Neuron (in vitro differentiated cells): ENCODE data around the gene ST13.
"Not testable (repeated sequence)": the region's sequence is repeated elsewhere in the genome, so short reads cannot be mapped to it uniquely, and the experiment has no call there.

ENCODE experiments used
- H2AFZ ChIP-seq: one replicate; pipeline ENCODE4 v1.6.1; 2013; ENCODE audit warnings: low read depth, mild to moderate bottlenecking, inconsistent platforms, low read length, moderate library complexity
- H3K27me3 ChIP-seq: one replicate; pipeline ENCODE4 v1.6.1; 2013; ENCODE audit warnings: low read length; ENCODE audit not compliant: insufficient read depth
- H3K36me3 ChIP-seq: one replicate; pipeline ENCODE4 v1.6.1; 2013; ENCODE audit warnings: low read length; ENCODE audit not compliant: insufficient read depth
- H3K4me1 ChIP-seq: one replicate; pipeline ENCODE4 v1.6.1; 2013; ENCODE audit warnings: low read length; ENCODE audit not compliant: insufficient read depth
- H3K4me3 ChIP-seq: 2 replicates; pipeline ENCODE4 v1.5.1; 2013; ENCODE audit warnings: mild to moderate bottlenecking, low read length, moderate library complexity
- H3K9me3 ChIP-seq: one replicate; pipeline ENCODE4 v1.6.1; 2013; ENCODE audit warnings: low read length

Gene ST13

GRCh38 chr22:40862537-40862936 lies 6.1 kb upstream of the ST13 start:
- Histone ChIP-seq H3K4me3 (no peak overlapping the region), H3K36me3 (peaks cover 24% of the 10 kb centered on the region), H3K27me3 (no peaks in the 10 kb centered on the region), H2AFZ (no peak overlapping the region), H3K4me1 (peaks cover 8% of the 10 kb centered on the region), H3K9me3 (no peaks in the 10 kb centered on the region)

GRCh38 chr22:40862013-40862412 lies 5.6 kb upstream of the ST13 start, which contains the start of gene DNAJB7:
Gene DNAJB7 (minus strand): TSS chr22:40862113. CDS start chr22:40861994, 119 bp downstream.
- Histone ChIP-seq H2AFZ (no peak within 1 kb of the TSS), H3K4me1 (peaks cover 8% of the 10 kb centered on the region), H3K36me3 (peaks cover 24% of the 10 kb centered on the region), H3K4me3 (no peak within 1 kb of the TSS), H3K27me3 (no peaks in the 10 kb centered on the region), H3K9me3 (no peaks in the 10 kb centered on the region)

GRCh38 chr22:40857309-40857855 lies 943 bp upstream of the ST13 start:
- Histone ChIP-seq H3K4me1 (peaks cover 32% of the 10 kb centered on the region), H3K9me3 (no peaks in the 10 kb centered on the region), H3K27me3 (no peaks in the 10 kb centered on the region), H3K4me3 (peak overlapping the region; percentile 98), H2AFZ (peak overlapping the region; percentile 69), H3K36me3 (peaks cover 24% of the 10 kb centered on the region)

GRCh38 chr22:40855979-40856512 lies 393 bp downstream of the ST13 start:
- Histone ChIP-seq H3K9me3 (no peaks in the 10 kb centered on the region), H3K36me3 (peaks cover 16% of the 10 kb centered on the region), H3K4me1 (peaks cover 32% of the 10 kb centered on the region), H3K4me3 (peak overlapping the region; percentile 98), H2AFZ (peak overlapping the region; percentile 71), H3K27me3 (no peaks in the 10 kb centered on the region)

- Histone ChIP-seq H3K27me3 (no peaks in the 10 kb centered on the region), H3K4me3 (peak overlapping the region; percentile 98), H3K9me3 (no peaks in the 10 kb centered on the region), H2AFZ (no peak overlapping the region), H3K4me1 (peaks cover 32% of the 10 kb centered on the region), H3K36me3 (peaks cover 16% of the 10 kb centered on the region)
These were observed 1.1 kb downstream of the ST13 start for GRCh38 chr22:40855071-40855978.

DNA sequence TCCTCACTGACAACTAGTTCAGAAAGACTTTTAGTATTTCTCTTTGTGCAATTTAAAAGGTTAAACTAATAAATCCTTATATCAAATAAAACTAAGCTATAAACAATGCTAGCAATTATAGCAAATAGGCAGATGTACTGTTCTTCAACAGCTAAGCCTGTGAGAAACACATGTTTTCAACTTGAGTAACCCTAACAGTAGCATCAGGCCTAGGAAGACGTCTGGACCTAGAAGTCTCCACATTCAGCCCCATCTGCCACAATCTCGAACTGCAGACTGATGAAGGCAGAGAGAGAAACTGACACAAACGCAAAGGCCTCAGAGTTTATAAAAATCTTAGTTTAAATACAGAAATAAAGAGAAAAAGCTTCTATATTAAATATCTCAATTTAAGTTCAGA lies 2.5 kb downstream of the ST13 start:
- Histone ChIP-seq H2AFZ (no peak overlapping the region), H3K27me3 (no peaks in the 10 kb centered on the region), H3K4me3 (peak overlapping the region; percentile 5), H3K36me3 (peaks cover 30% of the 10 kb centered on the region), H3K4me1 (peaks cover 32% of the 10 kb centered on the region), H3K9me3 (no peaks in the 10 kb centered on the region)

GRCh38 chr22:40853333-40853732 lies 3.1 kb downstream of the ST13 start:
- H2AFZ ChIP-seq = no peak overlapping the region
- peak overlapping the region; percentile 5 for H3K4me3 ChIP-seq
- no peaks in the 10 kb centered on the region for H3K27me3 ChIP-seq
- no peaks in the 10 kb centered on the region for H3K9me3 ChIP-seq
- H3K4me1 ChIP-seq = peaks cover 32% of the 10 kb centered on the region
- peaks cover 36% of the 10 kb centered on the region for H3K36me3 ChIP-seq

DNA sequence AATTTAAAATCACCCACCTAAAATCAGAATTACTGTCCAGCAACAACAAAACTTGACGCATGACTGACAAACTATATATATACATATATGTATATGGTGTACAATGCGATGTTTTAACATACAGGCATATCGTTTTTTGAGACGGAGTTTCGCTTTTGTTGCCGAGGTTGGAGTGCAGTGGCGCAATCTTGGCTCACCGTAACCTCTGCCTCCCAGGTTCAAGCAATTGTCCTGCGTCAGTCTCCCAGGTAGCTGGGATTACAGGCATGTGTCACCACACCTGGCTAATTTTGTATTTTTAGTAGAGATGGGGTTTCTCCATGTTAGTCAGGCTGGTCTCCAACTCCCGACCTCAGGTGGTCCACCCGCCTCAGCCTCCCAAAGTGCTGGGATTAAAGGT lies 10.6 kb downstream of the ST13 start:
- H3K4me1 ChIP-seq, H2AFZ ChIP-seq, H3K27me3 ChIP-seq, H3K9me3 ChIP-seq, H3K4me3 ChIP-seq: not testable (repeated sequence)
- peaks cover 96% of the 10 kb centered on the region for H3K36me3 ChIP-seq

GRCh38 chr22:40844951-40845350 lies 11.5 kb downstream of the ST13 start:
- no peak overlapping the region for H3K4me3 ChIP-seq
- H3K27me3 ChIP-seq = no peaks in the 10 kb centered on the region
- H3K36me3 ChIP-seq = peaks cover 96% of the 10 kb centered on the region
- H2AFZ ChIP-seq = no peak overlapping the region
- H3K9me3 ChIP-seq = no peaks in the 10 kb centered on the region
- no peaks in the 10 kb centered on the region for H3K4me1 ChIP-seq

GRCh38 chr22:40838486-40838885 lies 18.0 kb downstream of the ST13 start:
- H3K9me3 ChIP-seq = no peaks in the 10 kb centered on the region
- H3K4me3 ChIP-seq = no peak overlapping the region
- no peaks in the 10 kb centered on the region for H3K27me3 ChIP-seq
- no peaks in the 10 kb centered on the region for H3K4me1 ChIP-seq
- H3K36me3 ChIP-seq = peaks cover 88% of the 10 kb centered on the region
- no peak overlapping the region for H2AFZ ChIP-seq

DNA sequence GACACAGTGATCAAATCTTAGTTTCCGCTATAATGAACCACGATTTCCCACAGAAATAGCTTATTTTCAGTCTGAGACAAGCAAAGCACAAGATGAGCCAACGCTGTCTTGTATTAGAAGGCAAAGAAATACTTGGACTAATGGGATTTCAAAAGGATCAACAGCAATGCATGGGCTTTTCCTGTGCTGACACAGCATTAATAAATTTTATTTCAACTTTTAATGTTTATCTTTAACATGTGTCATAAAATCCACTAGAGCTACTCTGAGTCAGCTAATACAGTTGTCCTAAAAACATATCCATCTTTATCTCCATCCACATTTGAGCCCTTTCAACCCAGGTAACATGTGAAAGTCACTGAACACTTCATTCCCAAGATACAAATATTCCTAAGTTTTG lies 21.8 kb downstream of the ST13 start:
- H3K4me3 ChIP-seq = no peak overlapping the region
- no peaks in the 10 kb centered on the region for H3K27me3 ChIP-seq
- H3K4me1 ChIP-seq = no peaks in the 10 kb centered on the region
- no peak overlapping the region for H2AFZ ChIP-seq
- H3K9me3 ChIP-seq = no peaks in the 10 kb centered on the region
- peaks cover 84% of the 10 kb centered on the region for H3K36me3 ChIP-seq

- H2AFZ ChIP-seq = no peak overlapping the region
- no peaks in the 10 kb centered on the region for H3K9me3 ChIP-seq
- peaks cover 69% of the 10 kb centered on the region for H3K36me3 ChIP-seq
- no peak overlapping the region for H3K4me3 ChIP-seq
- H3K27me3 ChIP-seq = no peaks in the 10 kb centered on the region
- no peaks in the 10 kb centered on the region for H3K4me1 ChIP-seq
These were observed 27.3 kb downstream of the ST13 start for GRCh38 chr22:40829131-40829530.

DNA sequence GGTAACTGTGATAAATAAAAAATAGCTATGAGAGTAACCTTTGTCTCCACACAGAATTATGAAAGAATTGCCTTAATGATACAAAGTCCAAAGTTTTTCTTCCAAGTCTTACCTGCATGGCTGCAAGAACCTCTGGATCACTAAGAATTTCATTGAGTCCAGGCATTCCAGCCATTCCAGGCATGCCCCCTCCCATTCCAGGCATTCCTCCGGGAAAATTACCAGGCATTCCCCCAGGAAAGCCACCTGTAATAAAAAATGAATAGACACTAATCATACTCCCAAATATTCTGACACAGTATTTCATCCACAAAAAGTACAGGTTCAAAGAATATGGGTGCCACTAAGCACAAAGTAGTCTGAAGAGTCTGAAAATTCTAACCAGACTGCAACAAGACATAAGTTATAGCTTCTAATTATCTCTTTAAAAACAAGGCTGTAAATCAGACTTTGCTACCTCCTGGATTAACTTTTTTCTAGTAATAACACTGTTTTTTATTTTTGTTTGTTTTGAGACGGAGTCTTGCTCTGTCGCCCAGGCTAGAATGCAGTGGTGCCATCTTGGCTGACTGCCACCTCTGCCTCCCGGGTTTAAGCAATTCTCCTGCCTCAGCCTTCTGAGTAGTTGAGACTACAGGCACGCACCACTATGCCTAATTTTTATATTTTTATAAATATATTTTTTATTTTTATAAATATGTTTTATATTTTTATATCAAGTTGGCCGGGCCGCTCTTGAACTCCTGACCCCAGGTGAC lies 29.3 kb downstream of the ST13 start:
- no peak overlapping the region for H3K4me3 ChIP-seq
- no peak overlapping the region for H2AFZ ChIP-seq
- no peaks in the 10 kb centered on the region for H3K27me3 ChIP-seq
- H3K4me1 ChIP-seq = no peaks in the 10 kb centered on the region
- peaks cover 67% of the 10 kb centered on the region for H3K36me3 ChIP-seq
- H3K9me3 ChIP-seq = no peaks in the 10 kb centered on the region
